GM12892 (cell line): Measurements from ENCODE around the gene ESF1.

Experiments
- POLR2A ChIP-seq: IDR thresholded peaks from 2 replicates; pipeline ENCODE4 v1.6.1; 2011; ENCODE audit warnings: low read depth, low read length, control low read depth
- POLR2AphosphoS5 ChIP-seq: IDR thresholded peaks from 2 replicates; pipeline ENCODE4 v1.6.1; 2011; ENCODE audit warnings: low read depth, low read length, control low read depth
- TAF1 ChIP-seq: IDR thresholded peaks from 2 replicates; pipeline ENCODE4 v1.6.1; 2011; ENCODE audit warnings: low read depth, mild to moderate bottlenecking, control low read depth, low read length, borderline replicate concordance

GRCh38 chr20:13799974-13800373, 15.3 kb upstream of the ESF1 start:
- no peak for TF ChIP-seq TAF1
- no peak for TF ChIP-seq POLR2A
- no peak for TF ChIP-seq POLR2AphosphoS5
